DMS114 treated with DMSO at 0.1 percent for 48 hours (cell line): ENCODE data around the gene FHIT.
"Not testable (repeated sequence)": the region's sequence is repeated elsewhere in the genome, so short reads cannot be mapped to it uniquely, and the experiment has no call there.

Source experiments
- DNase-seq: peaks from one replicate; lab custom pipeline; 2025; ENCODE audit not compliant: unreplicated experiment; lab: John Stamatoyannopoulos, UW

FHIT gene

DNA sequence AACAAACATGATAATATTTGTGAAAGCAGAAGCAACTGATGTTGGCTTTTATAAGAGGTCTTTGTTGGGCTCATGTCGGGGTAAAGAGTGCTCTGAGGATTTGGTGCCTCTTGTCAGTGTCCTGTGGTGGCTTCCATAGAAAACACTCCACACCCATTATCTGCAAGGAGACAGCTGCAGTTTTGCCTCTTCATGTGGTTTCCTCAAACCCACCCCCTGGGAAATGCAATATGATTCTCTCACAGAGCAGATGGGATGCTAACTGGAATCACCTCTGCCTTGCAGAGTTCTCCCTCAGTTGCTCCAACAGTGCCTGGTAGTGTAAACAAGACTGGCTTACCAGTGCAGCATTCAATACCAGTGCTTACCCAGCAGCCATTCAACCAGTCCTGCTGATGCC, 1430.0 kb downstream of the FHIT start:
- DNase-seq: no peak

DNA sequence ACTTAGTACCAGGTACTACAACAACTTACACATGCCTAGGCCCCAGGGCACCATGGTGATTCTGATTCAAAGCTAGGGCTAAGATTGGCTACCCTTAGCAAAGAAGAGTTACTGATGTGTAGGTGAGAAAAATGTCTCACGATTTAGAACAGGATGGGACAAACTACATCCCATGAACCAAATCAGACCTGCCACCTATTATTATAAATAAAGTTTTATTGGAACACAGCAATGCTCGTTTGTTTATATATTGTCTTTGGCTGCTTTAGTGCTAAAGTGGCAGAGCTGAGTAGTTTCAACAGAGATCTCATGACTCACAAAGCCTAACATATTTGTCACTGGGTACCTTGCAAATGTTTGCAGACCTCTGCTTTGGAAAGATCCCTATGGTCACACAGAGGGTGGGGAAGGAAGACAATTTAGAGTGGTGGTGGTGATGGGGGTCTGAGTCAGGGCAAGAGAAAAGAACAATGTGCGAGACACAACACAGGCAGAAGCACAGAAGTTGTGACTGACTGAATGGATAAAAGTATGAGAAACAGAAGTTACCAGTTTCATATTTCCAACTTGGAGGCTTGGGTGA, 1430.8 kb downstream of the FHIT start:
- no peak for DNase-seq

DNA sequence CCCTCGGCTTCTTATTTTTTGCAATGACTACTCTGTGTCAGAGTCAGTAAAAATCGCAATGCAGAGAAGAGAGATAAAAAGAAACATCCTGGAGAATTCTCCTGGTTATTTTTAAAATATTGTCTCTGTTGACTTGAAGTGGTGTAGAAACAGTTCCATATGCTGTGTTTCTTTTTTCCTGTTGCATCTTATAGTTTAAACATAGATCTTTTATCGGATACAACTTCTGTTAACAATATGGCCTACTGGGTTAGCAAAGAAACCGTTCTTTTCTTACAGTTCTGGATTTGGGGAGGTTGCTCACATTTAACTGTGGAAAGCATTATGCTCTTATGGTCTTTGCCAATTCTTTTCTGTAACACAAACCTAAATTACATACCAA, 1432.3 kb downstream of the FHIT start:
- no peak for DNase-seq

DNA sequence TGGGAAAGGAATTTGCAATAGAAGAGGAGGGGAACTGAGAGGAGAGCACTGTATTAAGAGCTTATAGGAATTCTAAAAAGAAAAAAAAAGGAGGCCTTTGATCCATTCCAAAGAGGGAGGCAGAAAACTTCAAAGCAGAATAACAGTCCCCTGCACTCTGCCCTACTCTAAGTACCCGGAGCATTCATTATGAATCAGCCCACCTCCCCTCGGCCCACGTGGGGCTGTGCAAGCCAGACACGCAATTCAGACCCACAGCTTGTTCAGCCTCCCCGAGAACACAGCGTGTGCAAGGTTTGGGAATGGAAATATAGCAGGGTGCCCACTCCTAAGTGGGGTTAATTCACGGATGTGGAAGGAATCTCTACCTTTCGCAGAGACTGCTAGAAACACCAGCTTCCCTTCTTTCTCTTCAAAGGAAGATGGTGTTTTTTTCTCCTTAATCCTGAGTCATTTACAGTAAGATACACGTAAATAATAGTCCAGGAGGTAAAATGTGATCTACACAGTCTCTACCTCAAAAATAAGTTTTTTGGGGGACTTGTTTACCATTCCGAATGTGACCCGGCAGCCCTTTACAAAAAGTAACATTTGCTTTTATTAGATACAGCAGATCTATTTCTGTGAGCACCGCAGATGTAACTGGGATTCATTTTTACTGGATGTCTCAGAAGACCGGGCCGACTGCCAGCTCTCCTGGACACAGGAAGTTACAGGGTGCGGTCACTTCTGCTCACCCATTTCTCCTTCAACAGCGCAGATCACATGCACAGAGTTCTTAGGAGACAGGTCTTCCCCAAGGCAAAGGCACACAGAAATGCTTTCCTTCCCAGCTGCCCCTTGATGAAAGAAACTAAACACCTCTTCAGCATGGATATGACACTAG, 1433.0 kb downstream of the FHIT start:
- DNase-seq: no peak

DNA sequence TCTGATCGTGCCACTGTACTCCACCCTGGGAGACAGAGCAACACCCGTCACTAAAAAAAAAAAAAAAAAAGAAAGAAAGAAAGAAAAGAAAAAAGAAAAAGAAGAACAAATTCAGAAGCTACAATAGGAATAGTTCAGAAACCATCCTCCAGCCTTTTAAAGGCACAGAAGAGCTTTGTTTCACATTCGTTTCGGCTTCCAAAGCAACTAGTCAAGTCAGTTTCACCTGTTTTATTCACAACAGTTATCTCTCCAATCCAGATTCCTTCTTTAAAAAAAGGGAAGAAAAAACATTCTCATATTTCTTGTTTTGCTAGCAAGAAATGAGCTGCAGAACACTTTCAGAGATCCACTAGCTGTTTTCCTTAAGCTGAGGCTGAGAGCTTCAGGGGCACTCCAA, 1433.7 kb downstream of the FHIT start:
- DNase-seq: no peak

DNA sequence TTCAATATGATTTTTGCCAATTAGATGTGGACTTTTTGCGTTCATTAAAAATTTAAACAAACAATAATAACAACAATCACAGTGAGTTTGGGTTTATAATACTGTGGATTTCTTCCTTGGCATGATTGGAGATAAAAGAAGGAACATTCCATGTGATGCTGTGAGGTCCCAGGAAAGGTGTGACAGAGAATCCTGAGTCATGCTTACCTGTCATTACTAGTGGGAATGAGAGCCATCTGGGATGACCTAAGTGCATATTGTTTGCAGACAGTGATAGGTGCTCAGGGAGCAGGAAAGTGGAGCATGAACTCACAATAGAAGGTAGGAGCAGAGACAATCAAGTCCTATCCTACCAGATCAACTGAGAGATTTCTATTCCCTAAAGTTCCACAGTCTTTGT, 1434.9 kb downstream of the FHIT start:
- no peak for DNase-seq

DNA sequence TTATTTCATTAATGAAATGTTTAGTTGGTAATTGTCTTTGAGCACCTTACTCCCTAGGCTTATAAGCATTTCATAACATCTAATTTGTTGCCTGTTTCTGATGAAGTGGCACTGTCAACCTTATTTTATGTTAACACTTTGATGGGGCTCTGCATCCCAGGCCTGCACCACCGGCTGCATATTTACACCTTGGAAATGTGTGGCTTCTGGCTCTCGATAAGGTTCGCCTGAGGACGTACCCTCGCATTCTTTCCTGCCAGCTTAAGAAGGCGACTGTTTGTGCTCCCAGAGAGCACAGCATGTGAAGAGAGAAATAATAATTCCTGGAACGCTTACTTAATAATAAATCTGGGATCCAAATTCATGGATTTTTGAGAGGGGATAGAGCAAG, 1438.1 kb downstream of the FHIT start:
- no peak for DNase-seq

DNA sequence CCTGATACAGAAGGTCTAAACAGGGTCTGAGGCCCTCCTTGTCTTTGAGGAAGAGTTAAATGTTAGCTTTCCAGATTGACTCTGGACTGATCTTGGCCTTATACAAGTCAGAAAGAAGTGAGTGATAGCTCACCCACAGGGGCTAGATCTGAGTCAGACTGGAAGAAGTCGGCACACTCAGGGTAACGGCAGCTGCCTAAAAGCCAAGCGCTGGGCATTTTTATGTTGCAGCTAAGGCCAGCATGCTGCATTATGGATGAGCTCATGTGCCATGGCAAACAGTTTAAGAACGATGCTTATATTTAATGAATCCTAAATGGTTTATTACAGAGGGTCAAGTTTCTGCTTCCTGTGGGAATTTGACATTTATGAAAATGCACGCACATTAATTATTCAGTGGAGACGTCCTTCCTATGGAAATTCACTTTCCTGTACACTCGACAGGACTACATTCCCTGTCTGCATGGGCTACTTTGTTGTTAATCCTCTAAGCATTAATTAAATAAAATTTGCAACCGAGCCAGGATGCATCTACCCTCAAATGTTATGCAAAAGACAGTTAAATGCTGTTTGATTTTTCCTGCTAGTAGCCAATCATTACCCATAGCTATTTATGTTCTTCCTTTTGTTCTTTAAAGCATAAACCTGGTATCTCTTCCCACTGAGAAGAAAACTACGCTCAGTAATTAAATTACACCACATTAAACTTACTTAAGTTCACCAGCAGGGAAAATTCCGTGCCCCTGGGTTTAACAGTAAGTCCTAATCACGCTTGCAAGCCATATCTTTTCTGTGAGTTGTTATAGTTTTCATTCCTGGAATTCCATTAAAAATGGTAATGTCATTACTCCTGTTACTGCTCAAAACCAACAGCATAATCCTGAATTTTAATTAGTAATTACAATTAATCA, 1438.8 kb downstream of the FHIT start:
- no peak for DNase-seq

DNA sequence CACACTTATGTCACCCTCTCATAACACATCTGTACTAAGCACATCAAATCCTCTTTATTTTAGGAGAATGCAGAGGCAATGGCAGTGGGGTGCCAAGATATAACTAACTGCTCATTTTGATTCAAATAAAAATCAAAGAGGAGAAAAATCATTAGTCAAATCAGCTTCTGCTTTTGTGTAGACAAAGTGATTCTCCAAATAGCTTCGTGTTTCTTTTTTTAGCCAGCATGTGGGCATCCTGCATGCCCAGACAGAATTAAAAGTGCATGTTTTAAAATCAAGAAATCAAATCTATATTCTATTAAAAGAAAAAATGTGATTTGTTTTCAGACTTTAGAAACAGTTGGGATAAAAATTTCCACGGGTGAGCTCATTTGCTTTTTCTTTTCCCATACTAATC, 1440.1 kb downstream of the FHIT start:
- no peak for DNase-seq

DNA sequence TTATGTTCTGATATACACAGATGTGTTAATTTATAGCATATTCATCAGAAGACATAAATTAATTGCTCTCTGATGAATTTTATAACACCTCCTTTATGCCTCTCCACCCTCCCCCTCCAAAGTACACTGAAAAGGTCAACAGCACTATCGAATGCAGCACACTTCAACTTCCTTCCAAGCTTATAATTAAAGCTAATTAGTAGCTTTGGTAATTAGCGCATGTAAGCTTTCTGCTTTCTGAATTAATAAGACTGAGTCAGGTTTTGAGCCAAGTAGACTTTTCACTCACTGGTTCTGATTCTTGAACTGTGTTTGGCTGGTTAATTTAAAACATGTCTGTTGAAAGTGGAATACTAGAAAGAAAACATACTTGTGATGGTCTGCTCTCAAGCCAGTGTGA, 1440.6 kb downstream of the FHIT start:
- DNase-seq: no peak

DNA sequence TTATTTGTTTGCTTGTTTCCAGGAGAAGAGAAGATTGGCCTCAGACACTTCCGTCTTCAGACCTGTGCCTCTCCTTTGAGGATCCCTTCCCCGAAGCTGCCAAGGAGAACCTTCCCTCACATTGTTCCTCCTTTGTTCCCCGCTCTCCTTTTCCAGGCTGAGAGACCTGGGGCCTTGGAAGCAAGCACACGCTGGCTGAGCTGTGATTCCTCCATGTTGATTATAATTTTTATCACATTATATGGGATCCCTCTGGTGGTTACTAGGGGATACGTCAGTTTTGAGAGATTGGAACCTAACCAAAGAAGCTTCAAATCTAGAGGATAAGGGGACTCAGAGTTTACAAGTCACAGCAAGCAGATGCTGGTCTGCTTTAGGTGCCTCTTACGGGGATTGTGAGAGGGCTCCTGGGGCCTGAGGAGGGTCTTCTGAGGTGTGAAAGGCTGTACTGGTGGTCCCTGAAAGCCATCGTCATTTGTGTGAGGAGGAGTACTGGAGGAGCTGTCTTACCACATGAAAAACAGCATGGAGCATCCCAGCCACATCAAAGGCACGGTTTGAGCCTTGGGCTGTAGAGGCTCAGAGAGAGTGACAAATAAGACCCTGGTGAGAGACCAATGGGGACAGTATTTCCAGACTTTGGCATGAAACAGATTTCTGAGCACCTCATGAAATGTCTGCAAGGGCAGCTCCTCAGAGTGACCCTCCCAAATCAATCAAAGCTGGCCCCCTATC, 1441.4 kb downstream of the FHIT start:
- DNase-seq: peak; percentile 9

DNA sequence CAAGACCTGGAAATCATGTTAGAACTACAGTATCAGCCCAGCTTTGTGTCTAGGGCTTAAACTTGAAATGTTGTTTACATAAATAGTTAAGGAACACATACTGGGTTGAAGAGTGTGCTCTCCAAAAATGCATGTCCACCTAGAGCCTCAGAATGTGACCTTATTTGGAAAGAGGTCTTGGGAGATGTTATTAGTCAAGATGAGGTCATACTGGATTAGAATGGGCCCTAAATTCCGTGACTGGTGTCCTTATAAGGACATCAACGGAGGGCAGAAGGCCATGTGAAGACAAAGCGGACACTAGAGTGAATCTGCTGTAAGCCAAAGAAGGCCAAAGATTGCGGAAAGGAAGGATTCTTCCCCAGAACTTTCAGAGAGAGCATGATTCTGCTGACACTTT, 1442.2 kb downstream of the FHIT start:
- DNase-seq: no peak

DNA sequence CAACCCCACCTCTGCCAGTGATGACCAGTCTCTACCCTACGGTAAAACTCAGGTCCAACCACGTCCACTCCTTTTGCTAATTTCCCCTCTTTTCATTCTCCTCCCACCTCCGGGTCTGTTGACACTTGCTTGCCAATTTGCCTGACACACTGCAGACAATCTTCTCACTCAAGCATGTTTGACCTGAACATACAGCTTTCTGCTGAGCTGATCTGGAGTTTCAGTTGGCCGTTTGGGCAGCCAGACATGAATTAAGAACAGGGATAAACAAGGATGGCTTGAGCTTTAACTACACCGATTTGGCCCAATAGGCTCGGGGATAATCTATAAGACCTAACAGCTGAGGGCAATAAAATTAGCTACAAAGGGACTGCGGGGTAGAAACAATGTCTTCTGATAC, 1442.8 kb downstream of the FHIT start:
- DNase-seq: no peak

DNA sequence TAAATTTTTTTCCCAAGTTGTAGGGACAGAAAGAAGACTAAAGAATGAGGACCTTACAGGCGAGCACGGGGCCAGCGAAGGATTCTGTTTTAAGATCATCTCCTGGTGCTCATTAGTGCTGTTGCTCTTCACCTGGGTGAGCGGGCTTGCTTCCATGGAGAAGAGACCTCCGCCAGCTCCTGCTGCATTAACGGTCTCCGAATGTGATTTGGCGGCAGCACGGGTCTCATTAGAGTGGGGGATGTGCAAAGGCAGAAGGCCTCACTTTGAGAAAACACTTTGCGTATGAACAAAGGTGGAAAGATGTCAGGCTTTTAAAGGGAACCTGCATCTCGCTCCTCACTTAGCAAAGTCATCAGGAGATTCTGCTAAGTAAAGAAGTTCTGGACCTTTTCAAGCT, 1448.0 kb downstream of the FHIT start:
- DNase-seq: no peak

DNA sequence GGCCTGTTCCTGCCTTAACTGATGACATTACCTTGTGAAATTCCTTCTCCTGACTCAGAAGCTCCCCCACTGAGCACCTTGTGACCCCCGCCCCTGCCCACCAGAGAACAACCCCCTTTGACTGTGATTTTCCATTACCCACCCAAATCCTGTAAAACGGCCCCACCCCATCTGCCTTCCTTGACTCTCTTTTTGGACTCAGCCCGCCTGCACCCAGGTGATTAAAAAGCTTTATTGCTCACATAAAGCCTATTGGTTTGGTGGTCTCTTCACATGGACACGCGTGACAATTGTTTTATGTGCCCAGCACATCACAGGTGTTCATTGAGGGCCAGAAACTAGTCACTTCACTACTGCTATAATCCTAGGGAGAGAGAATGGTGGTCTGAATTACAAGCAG, 1448.8 kb downstream of the FHIT start:
- not testable (repeated sequence) for DNase-seq

DNA sequence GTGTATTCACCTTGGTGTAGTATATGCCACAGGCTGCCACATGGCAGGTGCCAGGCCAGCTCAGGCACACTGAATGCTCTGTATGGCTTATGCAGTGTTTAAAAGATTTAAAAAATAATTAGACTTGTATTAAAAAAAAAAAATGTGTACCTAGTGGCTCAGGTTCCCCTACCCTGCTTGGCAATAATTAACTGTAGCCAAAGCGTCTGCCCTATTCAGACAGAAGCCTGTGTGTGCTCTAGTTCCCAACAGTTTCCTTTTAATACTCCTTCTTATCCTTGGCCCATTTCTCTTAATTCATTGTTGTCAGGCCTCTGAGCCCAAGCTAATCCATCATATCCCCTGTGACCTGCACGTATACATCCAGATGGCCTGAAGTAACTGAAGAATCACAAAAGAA, 1449.2 kb downstream of the FHIT start:
- DNase-seq: no peak

DNA sequence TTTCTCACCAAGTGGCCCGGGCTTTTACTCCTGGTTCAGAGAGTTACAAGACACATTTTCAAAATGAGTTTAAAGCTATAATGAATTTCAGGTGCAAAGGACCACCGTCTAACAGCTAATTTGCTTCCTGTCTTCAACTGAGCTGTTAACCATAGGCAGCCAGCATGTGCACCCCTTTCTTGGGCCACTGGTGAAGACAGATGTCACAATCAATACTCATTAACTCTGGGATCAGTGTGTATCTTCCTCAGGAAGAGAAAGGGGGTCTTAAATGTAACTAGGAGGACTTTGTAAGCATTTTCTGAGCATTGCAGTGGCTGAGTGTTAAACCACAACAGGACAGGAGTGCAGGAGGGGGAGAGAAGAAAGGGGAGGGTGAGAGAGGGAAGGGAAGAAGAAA, 1450.8 kb downstream of the FHIT start:
- no peak for DNase-seq

DNA sequence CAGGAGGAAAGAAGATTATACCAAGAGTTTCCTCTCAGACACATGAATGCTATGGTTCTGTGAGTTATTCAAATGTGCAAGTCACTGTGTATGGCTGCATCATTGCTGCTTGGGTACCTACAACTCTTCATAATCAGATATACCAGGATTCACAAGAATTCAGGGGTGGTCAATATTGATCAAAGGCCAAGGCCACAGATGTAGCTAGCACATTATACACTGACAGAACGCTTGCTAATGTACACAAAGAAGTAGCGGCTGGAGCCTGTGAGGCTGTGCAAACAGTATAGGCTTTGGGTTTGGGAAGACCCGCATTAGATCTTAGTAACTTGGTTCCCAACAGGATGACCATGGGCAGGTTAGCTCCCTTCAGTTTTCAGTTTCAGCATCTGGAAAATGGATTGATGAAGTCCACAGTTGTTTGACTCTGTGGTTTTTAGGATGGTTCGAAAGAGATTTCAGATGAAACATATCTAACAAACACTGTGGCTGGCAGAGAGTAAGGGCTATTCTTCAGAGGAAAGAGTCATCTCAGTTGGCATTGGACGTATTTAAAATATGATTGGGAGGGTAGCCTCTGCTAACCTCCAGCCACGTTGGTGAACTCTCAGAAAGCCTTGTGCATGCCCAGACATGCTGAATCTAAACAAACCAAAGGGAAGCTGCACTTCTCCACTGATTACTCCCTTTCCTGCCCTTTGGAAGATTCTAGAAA, 1452.7 kb downstream of the FHIT start:
- DNase-seq: no peak

DNA sequence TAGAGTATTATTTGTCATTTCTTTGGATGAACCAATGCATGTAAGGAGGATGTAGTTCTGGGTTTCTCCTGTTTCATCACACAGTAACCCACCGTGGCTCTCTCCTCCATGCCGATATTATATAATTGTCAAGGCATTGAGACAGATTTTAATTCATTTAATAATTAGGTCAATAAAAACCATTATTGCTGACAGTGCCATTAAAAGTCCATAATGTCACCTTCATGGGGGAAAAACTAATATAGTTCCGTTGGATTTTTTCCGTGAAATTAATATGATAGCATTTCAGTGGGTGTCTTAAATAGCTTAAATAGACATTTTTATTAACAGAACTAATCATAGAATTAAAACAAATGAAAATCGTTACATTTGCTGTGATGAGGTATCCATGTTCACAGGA, 1453.7 kb downstream of the FHIT start:
- no peak for DNase-seq

DNA sequence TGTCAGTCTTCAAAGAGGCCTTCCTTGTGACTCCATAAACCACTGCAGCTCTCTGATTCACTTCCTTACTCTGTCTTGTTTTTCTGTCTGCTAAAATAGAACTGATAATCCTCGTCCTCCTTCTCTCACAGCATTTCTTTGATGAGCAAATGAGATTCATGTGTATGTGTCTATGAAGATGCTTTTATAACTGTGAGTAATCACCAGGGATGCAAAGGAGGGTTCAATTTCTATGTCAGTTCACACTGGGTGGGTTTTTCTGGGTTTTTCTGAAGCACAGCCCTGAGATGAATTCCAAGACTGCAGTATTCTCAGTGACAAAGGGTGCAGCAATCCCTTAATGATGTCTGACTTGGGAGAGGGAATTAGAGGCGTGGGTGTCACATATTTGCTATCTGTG, 1454.8 kb downstream of the FHIT start:
- no peak for DNase-seq

DNA sequence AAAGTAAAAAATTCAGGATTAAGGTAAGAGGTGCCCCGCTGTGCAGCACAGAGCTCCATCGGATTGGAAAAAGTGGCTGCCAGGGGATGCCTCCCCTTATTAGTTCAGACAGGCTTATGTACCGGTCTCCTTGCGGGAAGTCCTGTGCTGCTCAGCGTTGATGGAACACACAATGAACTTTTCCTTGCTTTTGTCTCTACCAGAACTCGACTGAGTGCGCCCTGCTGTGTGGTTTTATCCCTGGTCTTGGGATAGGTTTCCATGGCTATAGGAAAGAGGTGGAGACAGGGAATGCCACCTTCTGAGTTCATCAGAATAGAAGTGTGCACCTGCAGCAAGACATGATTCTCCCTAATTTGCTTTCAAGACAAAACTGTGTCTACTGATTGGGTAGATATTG, 1455.5 kb downstream of the FHIT start:
- DNase-seq: no peak
